Testis (tissue), 3 donors: ENCODE measurements around the gene TRMT61B. TPM values are rescaled to one million over a fixed set of nuclear protein-coding genes. Genes with fewer than 3 reads are reported as not detected.

ENCODE experiments used
- DNase-seq: peaks from one replicate; pipeline ENCODE4 v3.0.0-alpha.2; 2019
- H3K27ac ChIP-seq, 2 donors: fragments of 200-600 bp; sonication (generic); one replicate each; pipeline ENCODE4 v1.5.1; 2019
- H3K27me3 ChIP-seq: fragments of 200-600 bp; sonication (generic); one replicate; pipeline ENCODE4 v1.5.1; 2019
- H3K36me3 ChIP-seq: fragments of 200-600 bp; sonication (generic); one replicate; pipeline ENCODE4 v1.5.1; 2017; ENCODE audit warnings: low read depth; ENCODE audit errors: missing control alignments
- H3K4me1 ChIP-seq: fragments of 200-600 bp; sonication (generic); one replicate; pipeline ENCODE4 v1.5.1; 2019
- H3K4me3 ChIP-seq, 2 donors: fragments of 200-600 bp; sonication (generic); one replicate each; pipeline ENCODE4 v1.5.1; 2017 to 2019
- H3K9me3 ChIP-seq: fragments of 200-600 bp; sonication (generic); one replicate; pipeline ENCODE4 v1.5.1; 2017
- CTCF ChIP-seq, 3 experiments: fragments of 450-650 bp in 2 of 3; fragments of 200-600 bp in 1 of 3; sonication (generic) in 1 of 3; IDR thresholded peaks; one replicate each; pipeline ENCODE4 v1.5.1; 2016 to 2019; ENCODE audit warnings: antibody characterized with exemption in 3 of 3, mild to moderate bottlenecking in 2 of 3, moderate library complexity in 1 of 3
- POLR2A ChIP-seq: fragments of 450-650 bp; IDR thresholded peaks from one replicate; pipeline ENCODE4 v1.6.1; 2017; ENCODE audit warnings: antibody characterized with exemption, mild to moderate bottlenecking, moderate library complexity
- WGBS, 2 donors: methylation state at CpG; one replicate each; pipeline ENCODE4 v1.1.5; 2018; 5-methylcytosine and 5-hydroxymethylcytosine counted together
- intact Hi-C: fragments of 100-400 bp; cut with DNase I; formaldehyde crosslinking; loops from one replicate; pipeline ENCODE4 v1.15.1; 2023; ENCODE audit warnings: low total_unique reads
- polyA plus RNA-seq: library from polyadenylated mRNA; stranded (reverse); fragments of 350-450 nt; fragmentation: Illumina TruSeq; extraction: RNeasy Lipid Tissue Mini Kit (QIAGEN cat#74804); gene quantifications from one replicate; pipeline ENCODE4 v1.2.3, GENCODE V29; 2014; ENCODE audit warnings: low read depth, low replicate concordance; ENCODE audit not compliant: insufficient read depth
- total RNA-seq, 2 donors: library from RNA; depleted of rRNA; stranded (reverse); fragments of >200 nt; gene quantifications; one replicate each; pipeline ENCODE4 v1.2.3, GENCODE V29; 2016

Gene TRMT61B
- total and polyA plus RNA-seq, 3 donors from 2014 or later, result 11.1 to 14.6 (median 13.4) TPM

GRCh38 chr2:28824870-28825269, 45.2 kb downstream of the TRMT61B start:
- Histone ChIP-seq H3K27me3 (no peaks in the 10 kb centered on the region), H3K9me3 (no peaks in the 10 kb centered on the region), H3K27ac (no peak overlapping the region), H3K4me1 (no peaks in the 10 kb centered on the region), H3K36me3 (no peaks in the 10 kb centered on the region), H3K4me3 (no peak overlapping the region)
- intact Hi-C loops, result no loop called here
- no peak for DNase-seq
- no peak for TF ChIP-seq POLR2A
- no peak for TF ChIP-seq CTCF (IDR thresholded peaks at IDR 0.05)

- Histone ChIP-seq H3K9me3 (no peaks in the 10 kb centered on the region), H3K4me3 (no peak overlapping the region), H3K27me3 (no peaks in the 10 kb centered on the region), H3K4me1 (no peaks in the 10 kb centered on the region), H3K27ac (no peak overlapping the region), H3K36me3 (no peaks in the 10 kb centered on the region)
- WGBS, 2 donors, result 94 to 97% methylated on average over 2 of the region's 2 CpGs
- intact Hi-C loops, result no loop called here
- TF ChIP-seq CTCF (IDR thresholded peaks at IDR 0.05), result no peak
- no peak for TF ChIP-seq POLR2A
- no peak for DNase-seq
These were observed 45.9 kb downstream of the TRMT61B start for GRCh38 chr2:28824207-28824606.

GRCh38 chr2:28822036-28822435, 48.1 kb downstream of the TRMT61B start:
- H3K27ac ChIP-seq, result no peak overlapping the region
- no peak for DNase-seq
- no peaks in the 10 kb centered on the region for H3K27me3 ChIP-seq
- intact Hi-C loops, result no loop called here
- H3K9me3 ChIP-seq, result no peaks in the 10 kb centered on the region
- no peaks in the 10 kb centered on the region for H3K36me3 ChIP-seq
- no peaks in the 10 kb centered on the region for H3K4me1 ChIP-seq
- TF ChIP-seq CTCF (IDR thresholded peaks at IDR 0.05) (no peak), POLR2A (no peak)
- H3K4me3 ChIP-seq, result no peak overlapping the region

GRCh38 chr2:28821295-28821958, 48.7 kb downstream of the TRMT61B start:
- 12 to 17% methylated on average over 8 of the region's 8 CpGs for WGBS, 2 donors
- H3K36me3 ChIP-seq, result no peaks in the 10 kb centered on the region
- H3K9me3 ChIP-seq, result no peaks in the 10 kb centered on the region
- H3K4me1 ChIP-seq, result no peaks in the 10 kb centered on the region
- H3K27me3 ChIP-seq, result no peaks in the 10 kb centered on the region
- intact Hi-C loops, result no loop called here
- peak; percentile 63 for DNase-seq
- no peak overlapping the region for H3K4me3 ChIP-seq
- TF ChIP-seq POLR2A, result no peak
- TF ChIP-seq CTCF (IDR thresholded peaks at IDR 0.05), result peak; percentile 58 to 71 (median 70)
- H3K27ac ChIP-seq, result no peak overlapping the region

- 78 to 92% methylated on average over 3 of the region's 3 CpGs for WGBS, 2 donors
- intact Hi-C loops, result no loop called here
- no peaks in the 10 kb centered on the region for H3K4me1 ChIP-seq
These were observed 52.1 kb downstream of the TRMT61B start for GRCh38 chr2:28818053-28818452.

More at GRCh38 chr2:28818053-28818452, 52.1 kb downstream of the TRMT61B start:
- Histone ChIP-seq H3K27me3 (no peaks in the 10 kb centered on the region), H3K9me3 (no peaks in the 10 kb centered on the region), H3K4me3 (no peak overlapping the region), H3K27ac (no peak overlapping the region), H3K36me3 (no peaks in the 10 kb centered on the region)
- TF ChIP-seq CTCF (IDR thresholded peaks at IDR 0.05) (no peak), POLR2A (no peak)
- no peak for DNase-seq
